Measurements from ENCODE around the gene ZNF217. TPM values are rescaled to one million over a fixed set of nuclear protein-coding genes. Genes with fewer than 3 reads are reported as not detected.
"Not testable (repeated sequence)": the region's sequence is repeated elsewhere in the genome, so short reads cannot be mapped to it uniquely, and the experiment has no call there.

ZNF217 gene
- total and polyA plus RNA-seq, 4 donors, result 6.0 to 32.6 (median 24.5) TPM

GRCh38 chr20:53557130-53557529, 36.5 kb downstream of the ZNF217 start:
- 73 to 82% methylated on average over 7 of the region's 7 CpGs for WGBS, 2 donors
- DNase-seq, result no peak
- no peak for TF ChIP-seq CTCF (IDR thresholded peaks at IDR 0.05; ENCODE audit: control extremely low read depth, extremely low read depth)
- Histone ChIP-seq H3K36me3 (ENCODE audit: control insufficient read depth in 4 of 4, insufficient read depth in 4 of 4, low read length in 4 of 4) (peaks cover 0 to 2% (median 0%) of the 10 kb centered on the region in 4 donors), H3K4me3 (no peak overlapping the region), H3K27ac (ENCODE audit: low read depth in 1 of 2, low read length in 1 of 2) (no peak overlapping the region), H3K9ac (ENCODE audit: insufficient read depth in 1 of 2, low read length in 2 of 2) (no peak overlapping the region), H3K27me3 (ENCODE audit: control insufficient read depth in 3 of 3, insufficient read depth in 3 of 3, low read length in 2 of 3) (no peaks in the 10 kb centered on the region), H3K4me1 (ENCODE audit: control insufficient read depth in 5 of 5, insufficient read depth in 5 of 5, low read length in 5 of 5) (no peaks in the 10 kb centered on the region), H3K9me3 (ENCODE audit: control insufficient read depth in 4 of 4, insufficient read depth in 3 of 4, low read length in 3 of 4) (no peaks in the 10 kb centered on the region)
- ATAC-seq (ENCODE audit: insufficient read depth, low FRiP score), result no peak

- DNase-seq (no peak), ATAC-seq (ENCODE audit: insufficient read depth, low FRiP score) (no peak)
- no peaks in the 10 kb centered on the region for H3K9me3 ChIP-seq (ENCODE audit: control insufficient read depth in 4 of 4, insufficient read depth in 3 of 4, low read length in 3 of 4)
- no peaks in the 10 kb centered on the region for H3K4me1 ChIP-seq (ENCODE audit: control insufficient read depth in 5 of 5, insufficient read depth in 5 of 5, low read length in 5 of 5)
- no peak overlapping the region for H3K4me3 ChIP-seq
- no peak overlapping the region for H3K9ac ChIP-seq (ENCODE audit: insufficient read depth in 1 of 2, low read length in 2 of 2)
- no peaks in the 10 kb centered on the region for H3K27me3 ChIP-seq (ENCODE audit: control insufficient read depth in 3 of 3, insufficient read depth in 3 of 3, low read length in 2 of 3)
- peaks cover 0 to 2% (median 0%) of the 10 kb centered on the region in 4 donors for H3K36me3 ChIP-seq (ENCODE audit: control insufficient read depth in 4 of 4, insufficient read depth in 4 of 4, low read length in 4 of 4)
- WGBS, 2 donors, result 92 to 98% methylated on average over 11 of the region's 11 CpGs
- H3K27ac ChIP-seq (ENCODE audit: low read depth in 1 of 2, low read length in 1 of 2), result no peak overlapping the region
- TF ChIP-seq CTCF (IDR thresholded peaks at IDR 0.05; ENCODE audit: control extremely low read depth, extremely low read depth), result no peak
Observed at GRCh38 chr20:53556267-53556897, 37.3 kb downstream of the ZNF217 start.

- Histone ChIP-seq H3K9me3 (ENCODE audit: control insufficient read depth in 4 of 4, insufficient read depth in 3 of 4, low read length in 3 of 4) (no peaks in the 10 kb centered on the region), H3K9ac (ENCODE audit: insufficient read depth in 1 of 2, low read length in 2 of 2) (no peak overlapping the region), H3K4me1 (ENCODE audit: control insufficient read depth in 5 of 5, insufficient read depth in 5 of 5, low read length in 5 of 5) (no peaks in the 10 kb centered on the region), H3K36me3 (ENCODE audit: control insufficient read depth in 4 of 4, insufficient read depth in 4 of 4, low read length in 4 of 4) (peaks cover 0 to 2% (median 0%) of the 10 kb centered on the region in 4 donors), H3K4me3 (no peak overlapping the region), H3K27ac (ENCODE audit: low read depth in 1 of 2, low read length in 1 of 2) (no peak overlapping the region), H3K27me3 (ENCODE audit: control insufficient read depth in 3 of 3, insufficient read depth in 3 of 3, low read length in 2 of 3) (no peaks in the 10 kb centered on the region)
- DNase-seq (no peak), ATAC-seq (ENCODE audit: insufficient read depth, low FRiP score) (no peak)
- 89 to 96% methylated on average over 2 of the region's 2 CpGs for WGBS, 2 donors
- TF ChIP-seq CTCF (IDR thresholded peaks at IDR 0.05; ENCODE audit: control extremely low read depth, extremely low read depth), result no peak
Observed at GRCh38 chr20:53555816-53556215, 37.8 kb downstream of the ZNF217 start.

GRCh38 chr20:53555081-53555480, 38.6 kb downstream of the ZNF217 start:
- H3K27me3 ChIP-seq (ENCODE audit: control insufficient read depth in 3 of 3, insufficient read depth in 3 of 3, low read length in 2 of 3), result no peaks in the 10 kb centered on the region
- WGBS, 2 donors, result 84 to 86% methylated on average over 4 of the region's 4 CpGs
- peaks cover 0 to 2% (median 0%) of the 10 kb centered on the region in 4 donors for H3K36me3 ChIP-seq (ENCODE audit: control insufficient read depth in 4 of 4, insufficient read depth in 4 of 4, low read length in 4 of 4)
- ATAC-seq (ENCODE audit: insufficient read depth, low FRiP score) (no peak), DNase-seq (no peak)
- no peak for TF ChIP-seq CTCF (IDR thresholded peaks at IDR 0.05; ENCODE audit: control extremely low read depth, extremely low read depth)
- no peak overlapping the region for H3K27ac ChIP-seq (ENCODE audit: low read depth in 1 of 2, low read length in 1 of 2)
- no peaks in the 10 kb centered on the region for H3K9me3 ChIP-seq (ENCODE audit: control insufficient read depth in 4 of 4, insufficient read depth in 3 of 4, low read length in 3 of 4)
- H3K4me1 ChIP-seq (ENCODE audit: control insufficient read depth in 5 of 5, insufficient read depth in 5 of 5, low read length in 5 of 5), result no peaks in the 10 kb centered on the region
- no peak overlapping the region for H3K9ac ChIP-seq (ENCODE audit: insufficient read depth in 1 of 2, low read length in 2 of 2)
- H3K4me3 ChIP-seq, result no peak overlapping the region

- H3K27me3 ChIP-seq (ENCODE audit: control insufficient read depth in 3 of 3, insufficient read depth in 3 of 3, low read length in 2 of 3); ATAC-seq (ENCODE audit: insufficient read depth, low FRiP score); H3K9ac ChIP-seq (ENCODE audit: insufficient read depth in 1 of 2, low read length in 2 of 2); H3K36me3 ChIP-seq (ENCODE audit: control insufficient read depth in 4 of 4, insufficient read depth in 4 of 4, low read length in 4 of 4); DNase-seq; H3K9me3 ChIP-seq (ENCODE audit: control insufficient read depth in 4 of 4, insufficient read depth in 3 of 4, low read length in 3 of 4); H3K4me1 ChIP-seq (ENCODE audit: control insufficient read depth in 5 of 5, insufficient read depth in 5 of 5, low read length in 5 of 5); H3K4me3 ChIP-seq; H3K27ac ChIP-seq (ENCODE audit: low read depth in 1 of 2, low read length in 1 of 2): not testable (repeated sequence)
- WGBS, 2 donors, result 93 to 100% methylated on average over 6 of the region's 6 CpGs
Observed at GRCh38 chr20:53552572-53552893, 41.1 kb downstream of the ZNF217 start.
